HepG2 (cell line): Measurements from ENCODE around the gene LCTL. TPM values are rescaled to one million over a fixed set of nuclear protein-coding genes. Genes with fewer than 3 reads are reported as not detected.

Source experiments
- ATAC-seq: fragments of 200-7000 bp; cut with Tn5 transposase; 3 replicates; pipeline ENCODE4 v1.9.1; 2020; ENCODE audit warnings: mild to moderate bottlenecking, moderate library complexity
- BruUV-seq: library from RNA; stranded (reverse); fragments of 400-500 nt; replicated peaks from 2 replicates; lab custom pipeline; 2021; lab: Mats Ljungman, UMichigan
- CTCF ChIA-PET: fragments of 300-600 bp; formaldehyde crosslinking; extraction: SDS; loops from one replicate; lab custom pipeline; 2021; ENCODE audit warnings: low total read pairs, inconsistent platforms, low intra/inter-chr PET ratio; lab: Yijun Ruan, JAX
- POLR2A ChIA-PET: fragments of 350-600 bp; sonication (Branson Sonifier 250); formaldehyde crosslinking; loops from one replicate; lab custom pipeline; 2020; ENCODE audit warnings: antibody characterized with exemption, inconsistent platforms; lab: Yijun Ruan, JAX
- DNase-seq: peaks from one replicate; pipeline ENCODE4 v3.0.0-alpha.2; 2015; ENCODE audit warnings: low spot score
- FAIRE-seq: peaks from 3 replicates; lab custom pipeline; 2011; peaks lifted over from hg19 to GRCh38; lab: Jason Lieb, UNC
- H2AFZ ChIP-seq: one replicate; pipeline ENCODE4 v1.6.1; 2011; ENCODE audit warnings: low read length, inconsistent platforms
- H3K27ac ChIP-seq: fragments of 300-600 bp; 3 replicates; pipeline ENCODE4 v1.8.0; 2011; ENCODE audit warnings: mixed run types, mild to moderate bottlenecking, mixed read lengths, low read length, inconsistent platforms; ENCODE audit not compliant: insufficient read depth; ENCODE audit errors: extremely low read length
- H3K27me3 ChIP-seq, 2 experiments: fragments of 200-600 bp in 1 of 2; 2 replicates in 1 of 2; 3 replicates in 1 of 2; pipeline versions ENCODE4 v1.6.0 to v1.8.0; 2011; ENCODE audit warnings: low read length in 2 of 2, mild to moderate bottlenecking in 2 of 2, moderate library complexity in 2 of 2, inconsistent platforms in 1 of 2; ENCODE audit not compliant: insufficient read depth in 2 of 2, control insufficient read depth in 1 of 2
- H3K36me3 ChIP-seq, 2 experiments: fragments of 200-600 bp in 1 of 2; replicated peaks in 1 of 2; 2 replicates in 1 of 2; 3 replicates in 1 of 2; pipeline versions ENCODE4 v1.5.1 to v1.8.0; 2011; ENCODE audit warnings: low read length in 2 of 2, inconsistent platforms in 1 of 2; ENCODE audit not compliant: insufficient read depth in 2 of 2, control insufficient read depth in 1 of 2
- H3K4me1 ChIP-seq: 2 replicates; pipeline ENCODE4 v1.5.1; 2012; ENCODE audit warnings: low read length, inconsistent platforms; ENCODE audit not compliant: insufficient read depth
- H3K4me2 ChIP-seq: 2 replicates; pipeline ENCODE4 v1.6.0; 2011; ENCODE audit warnings: low read depth, low read length, inconsistent platforms
- H3K4me3 ChIP-seq, 3 experiments: fragments of 200-600 bp in 1 of 3; sonication (generic), shearing (Covaris generic) in 1 of 3; replicated peaks in 1 of 3; 2 replicates each; pipeline ENCODE4 v1.5.1; 2011 to 2016; ENCODE audit warnings: low read length in 3 of 3, inconsistent platforms in 2 of 3, low read depth in 2 of 3, mild to moderate bottlenecking in 2 of 3, control low read depth in 1 of 3, mixed read lengths in 1 of 3; ENCODE audit not compliant: insufficient read depth in 1 of 3
- H3K79me2 ChIP-seq: one replicate; pipeline ENCODE4 v1.6.1; 2011; ENCODE audit warnings: low read length, inconsistent platforms; ENCODE audit not compliant: insufficient read depth
- H3K9ac ChIP-seq: 2 replicates; pipeline ENCODE4 v1.6.0; 2011; ENCODE audit warnings: mild to moderate bottlenecking, low read depth, low read length, inconsistent platforms; ENCODE audit not compliant: insufficient read depth
- H3K9me3 ChIP-seq: 2 replicates; pipeline ENCODE4 v1.5.1; 2012; ENCODE audit warnings: mild to moderate bottlenecking, low read length
- H4K20me1 ChIP-seq: 2 replicates; pipeline ENCODE4 v1.6.0; 2011; ENCODE audit warnings: inconsistent platforms, mild to moderate bottlenecking, low read length, moderate library complexity; ENCODE audit not compliant: insufficient read depth
- BHLHE40 ChIP-seq: IDR thresholded peaks from 2 replicates; pipeline ENCODE4 v1.6.1; 2011; ENCODE audit warnings: low read length, improper control_type of control experiment
- HDAC2 ChIP-seq: sonication (generic); formaldehyde crosslinking; IDR thresholded peaks from 2 replicates; pipeline ENCODE4 v1.4.0; 2020; ENCODE audit warnings: missing genetic modification reagents
- KLF9 ChIP-seq: IDR thresholded peaks from 2 replicates; pipeline ENCODE4 v1.6.1; 2016; ENCODE audit warnings: low read depth
- MNT ChIP-seq: fragments of 450-650 bp; IDR thresholded peaks from 2 replicates; pipeline ENCODE4 v1.6.1; 2016
- ZNF326 ChIP-seq: sonication (generic); formaldehyde crosslinking; IDR thresholded peaks from 2 replicates; pipeline ENCODE4 v1.4.0; 2020; ENCODE audit warnings: missing genetic modification reagents, borderline replicate concordance
- ZNF614 ChIP-seq: IDR thresholded peaks from 2 replicates; pipeline ENCODE4 v1.6.1; 2018; ENCODE audit warnings: missing biosample characterization, missing genetic modification reagents, inconsistent platforms, borderline replicate concordance
- ZNF709 ChIP-seq: sonication (generic); formaldehyde crosslinking; IDR thresholded peaks from 2 replicates; pipeline ENCODE4 v1.5.0; 2020; ENCODE audit warnings: mild to moderate bottlenecking, missing genetic modification reagents
- WGBS: methylation state at CpG from one replicate; pipeline ENCODE4 v1.1.6; 2017; ENCODE audit warnings: low lambda C conversion rate; 5-methylcytosine and 5-hydroxymethylcytosine counted together
- in situ Hi-C: cut with HindIII; loops from 2 replicates; pipeline ENCODE4 v1.10.0; 2017; ENCODE audit warnings: low pct_unique_long_range_greater_than_20kb; ENCODE audit not compliant: extremely low pct_ligation_motif_present
- intact Hi-C: fragments of 100-400 bp; cut with micrococcal nuclease; formaldehyde crosslinking; loops from one replicate; pipeline ENCODE4 v1.10.0; 2022; ENCODE audit not compliant: unreplicated experiment
- polyA plus RNA-seq, 8 experiments: library from polyadenylated mRNA; depleted of rRNA in 3 of 8; stranded (reverse) in 7 of 8; unstranded in 1 of 8; fragments of >200 nt; fragmentation: Illumina TruSeq in 4 of 8; extraction: Trizol in 4 of 8; gene quantifications; 2 replicates each; pipeline versions ENCODE4 v1.2.1 to v1.2.3, GENCODE V29; 2011 to 2016; ENCODE audit warnings: low read depth in 4 of 8, missing spikeins in 1 of 8, mixed read lengths in 1 of 8; ENCODE audit not compliant: insufficient read depth in 1 of 8
- total RNA-seq, 5 experiments: library from RNA; depleted of rRNA; stranded (reverse); fragments of >200 nt; fragmentation: Illumina TruSeq; extraction: Trizol; gene quantifications; 2 replicates each; pipeline ENCODE4 v1.2.3, GENCODE V29; 2016; ENCODE audit warnings: low read depth in 1 of 5

LCTL gene
- total and polyA plus RNA-seq, 2 of the 13 experiments (the other 11 are each of a cell fraction or from before 2014, with no cell fraction given), result 0.96 to 1.4 TPM

DNA sequence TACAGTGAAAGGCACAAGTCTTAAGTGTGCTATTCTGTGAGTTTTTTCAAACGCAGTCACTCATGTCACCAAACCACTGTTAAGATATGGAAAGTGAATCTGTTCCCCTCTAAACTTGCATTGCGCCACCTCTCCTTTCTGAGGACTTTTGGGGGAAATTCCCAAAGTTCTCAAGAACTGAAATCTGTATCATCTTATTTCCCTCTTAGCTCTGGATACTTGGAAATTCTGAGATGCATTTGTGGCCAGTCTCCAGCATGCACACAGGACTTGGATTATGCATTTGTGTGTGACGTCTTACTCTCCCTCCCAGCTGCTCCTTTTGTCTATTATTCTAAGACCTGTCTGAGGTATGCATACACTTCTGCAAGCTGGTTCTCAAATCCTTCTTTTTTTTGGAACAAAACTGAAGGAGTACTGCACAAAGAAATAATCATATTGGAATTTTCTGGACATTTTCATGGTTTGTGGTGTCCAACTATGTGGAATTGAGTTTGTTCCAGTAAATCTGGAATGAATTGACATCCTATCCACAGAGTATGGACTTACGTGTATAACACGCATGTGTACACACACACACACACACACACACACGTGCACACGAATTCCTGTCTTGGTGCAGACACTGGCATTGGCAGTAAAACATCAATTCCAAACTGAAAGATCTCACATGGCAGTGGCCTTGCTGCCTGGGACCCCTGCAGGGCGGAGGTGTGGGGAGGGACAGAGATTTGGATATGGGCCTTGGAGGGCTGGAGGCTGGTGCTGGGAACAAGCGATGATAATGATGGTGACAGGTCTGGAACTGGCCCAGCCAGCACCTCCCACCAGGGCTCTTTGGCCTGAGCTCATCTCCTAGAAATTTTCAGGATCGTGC, 8.2 kb upstream of the LCTL start:
- no peaks in the 10 kb centered on the region for H3K9me3 ChIP-seq
- WGBS, result 30% methylated on average over 8 of the region's 10 CpGs
- H2AFZ ChIP-seq, result no peak overlapping the region
- peak; percentile 39; the same call in 1 of the 2 replicates for TF ChIP-seq MNT
- no peak for TF ChIP-seq HDAC2 (CRISPR knock-in tag)
- no peak for TF ChIP-seq ZNF326 (CRISPR knock-in tag)
- TF ChIP-seq BHLHE40, result no peak
- no peak for TF ChIP-seq ZNF614 (CRISPR knock-in tag)
- no peak for TF ChIP-seq ZNF709
- TF ChIP-seq KLF9 (CRISPR knock-in tag), result no peak
- ChIA-PET CTCF (no interaction called here), POLR2A (no interaction called here)
- FAIRE-seq, result no peak
- no peaks in the 10 kb centered on the region for H4K20me1 ChIP-seq
- H3K4me3 ChIP-seq, result no peak overlapping the region
- BruUV-seq, result no TSS peak
- H3K4me1 ChIP-seq, result no peaks in the 10 kb centered on the region
- no peak overlapping the region for H3K27ac ChIP-seq
- no peaks in the 10 kb centered on the region for H3K36me3 ChIP-seq
- H3K79me2 ChIP-seq, result no peaks in the 10 kb centered on the region
- no peak overlapping the region for H3K4me2 ChIP-seq
- intact Hi-C loops, result no loop called here
- in situ Hi-C loops, result no loop called here
- H3K9ac ChIP-seq, result no peak overlapping the region
- peaks cover 0 to 1% of the 10 kb centered on the region in 2 experiments; a peak in 1 of 5 replicates for H3K27me3 ChIP-seq
- no peak for DNase-seq
- no peak for ATAC-seq
